Measurements from ENCODE around the gene LAMB4.

Gene LAMB4

GRCh38 chr7:108057951-108058481, 72.1 kb downstream of the LAMB4 start:
- Histone ChIP-seq H3K36me3 (ENCODE audit: control insufficient read depth, insufficient read depth, low read length) (no peaks in the 10 kb centered on the region), H2BK120ac (ENCODE audit: low read depth, low read length) (no peak overlapping the region), H2BK15ac (replicated peaks; ENCODE audit: low read depth) (no peak overlapping the region), H3K4me2 (ENCODE audit: low read length) (no peak overlapping the region), H3K18ac (ENCODE audit: low read length) (no peak overlapping the region), H3K27ac (ENCODE audit: low read depth, low read length) (no peak overlapping the region), H3K23ac (ENCODE audit: low read length) (no peak overlapping the region), H3K9ac (ENCODE audit: low read length) (no peak overlapping the region), H2BK5ac (ENCODE audit: low read length) (no peak overlapping the region), H3K79me1 (ENCODE audit: low read length) (no peaks in the 10 kb centered on the region), H3K27me3 (ENCODE audit: insufficient read depth, low read length, poor library complexity) (no peaks in the 10 kb centered on the region), H4K5ac (ENCODE audit: low read length) (no peak overlapping the region), H3K4ac (ENCODE audit: low read depth, low read length) (no peak overlapping the region), H3K4me1 (ENCODE audit: control insufficient read depth, low read depth, low read length) (no peaks in the 10 kb centered on the region), H3K4me3 (ENCODE audit: low read length) (no peak overlapping the region), H3K79me2 (ENCODE audit: control insufficient read depth, insufficient read depth, low read length) (no peaks in the 10 kb centered on the region), H4K8ac (ENCODE audit: low read depth, low read length) (no peak overlapping the region), H2AK5ac (ENCODE audit: low read length) (no peak overlapping the region), H3K56ac (ENCODE audit: low read length) (no peak overlapping the region)
- DNase-seq = no peak
- no CpG with 5 or more reads among the region's 4 CpGs for WGBS (ENCODE audit: extremely low coverage, insufficient coverage, low lambda C conversion rate)

- Histone ChIP-seq H4K5ac (ENCODE audit: low read length) (no peak overlapping the region), H3K18ac (ENCODE audit: low read length) (no peak overlapping the region), H3K56ac (ENCODE audit: low read length) (no peak overlapping the region), H3K23ac (ENCODE audit: low read length) (no peak overlapping the region), H3K79me1 (ENCODE audit: low read length) (no peaks in the 10 kb centered on the region), H3K79me2 (ENCODE audit: control insufficient read depth, insufficient read depth, low read length) (no peaks in the 10 kb centered on the region), H3K4ac (ENCODE audit: low read depth, low read length) (no peak overlapping the region), H3K4me1 (ENCODE audit: control insufficient read depth, low read depth, low read length) (no peaks in the 10 kb centered on the region), H3K4me3 (ENCODE audit: low read length) (no peak overlapping the region), H3K4me2 (ENCODE audit: low read length) (no peak overlapping the region), H3K36me3 (ENCODE audit: control insufficient read depth, insufficient read depth, low read length) (no peaks in the 10 kb centered on the region), H3K27ac (ENCODE audit: low read depth, low read length) (no peak overlapping the region), H3K9ac (ENCODE audit: low read length) (no peak overlapping the region), H3K27me3 (ENCODE audit: insufficient read depth, low read length, poor library complexity) (no peaks in the 10 kb centered on the region), H2AK5ac (ENCODE audit: low read length) (no peak overlapping the region), H2BK15ac (replicated peaks; ENCODE audit: low read depth) (no peak overlapping the region), H2BK5ac (ENCODE audit: low read length) (no peak overlapping the region), H2BK120ac (ENCODE audit: low read depth, low read length) (no peak overlapping the region), H4K8ac (ENCODE audit: low read depth, low read length) (no peak overlapping the region)
- DNase-seq = no peak
- no CpG with 5 or more reads among the region's 7 CpGs for WGBS (ENCODE audit: extremely low coverage, insufficient coverage, low lambda C conversion rate)
Measured at GRCh38 chr7:108055611-108056021, 74.5 kb downstream of the LAMB4 start.

- Histone ChIP-seq H3K79me1 (ENCODE audit: low read length) (no peaks in the 10 kb centered on the region), H3K4me1 (ENCODE audit: control insufficient read depth, low read depth, low read length) (no peaks in the 10 kb centered on the region), H3K27ac (ENCODE audit: low read depth, low read length) (no peak overlapping the region), H3K23ac (ENCODE audit: low read length) (no peak overlapping the region), H3K79me2 (ENCODE audit: control insufficient read depth, insufficient read depth, low read length) (no peaks in the 10 kb centered on the region), H3K4me3 (ENCODE audit: low read length) (no peak overlapping the region), H2BK120ac (ENCODE audit: low read depth, low read length) (no peak overlapping the region), H3K27me3 (ENCODE audit: insufficient read depth, low read length, poor library complexity) (no peaks in the 10 kb centered on the region), H3K56ac (ENCODE audit: low read length) (no peak overlapping the region), H2BK5ac (ENCODE audit: low read length) (no peak overlapping the region), H3K18ac (ENCODE audit: low read length) (no peak overlapping the region), H2BK15ac (replicated peaks; ENCODE audit: low read depth) (no peak overlapping the region), H3K4ac (ENCODE audit: low read depth, low read length) (no peak overlapping the region), H3K9ac (ENCODE audit: low read length) (no peak overlapping the region), H3K36me3 (ENCODE audit: control insufficient read depth, insufficient read depth, low read length) (no peaks in the 10 kb centered on the region), H2AK5ac (ENCODE audit: low read length) (no peak overlapping the region), H4K5ac (ENCODE audit: low read length) (no peak overlapping the region), H4K8ac (ENCODE audit: low read depth, low read length) (no peak overlapping the region), H3K4me2 (ENCODE audit: low read length) (no peak overlapping the region)
- DNase-seq = no peak
- WGBS (ENCODE audit: extremely low coverage, insufficient coverage, low lambda C conversion rate) = no CpG with 5 or more reads among the region's 1 CpG
Measured at GRCh38 chr7:108054537-108054936, 75.6 kb downstream of the LAMB4 start.

GRCh38 chr7:108053250-108053649, 76.9 kb downstream of the LAMB4 start:
- Histone ChIP-seq H3K4me1 (ENCODE audit: control insufficient read depth, low read depth, low read length) (no peaks in the 10 kb centered on the region), H4K8ac (ENCODE audit: low read depth, low read length) (no peak overlapping the region), H3K36me3 (ENCODE audit: control insufficient read depth, insufficient read depth, low read length) (no peaks in the 10 kb centered on the region), H2BK15ac (replicated peaks; ENCODE audit: low read depth) (no peak overlapping the region), H3K4me2 (ENCODE audit: low read length) (no peak overlapping the region), H3K4me3 (ENCODE audit: low read length) (no peak overlapping the region), H3K56ac (ENCODE audit: low read length) (no peak overlapping the region), H2AK5ac (ENCODE audit: low read length) (no peak overlapping the region), H2BK120ac (ENCODE audit: low read depth, low read length) (no peak overlapping the region), H3K79me1 (ENCODE audit: low read length) (no peaks in the 10 kb centered on the region), H4K5ac (ENCODE audit: low read length) (no peak overlapping the region), H3K79me2 (ENCODE audit: control insufficient read depth, insufficient read depth, low read length) (no peaks in the 10 kb centered on the region), H2BK5ac (ENCODE audit: low read length) (no peak overlapping the region), H3K4ac (ENCODE audit: low read depth, low read length) (no peak overlapping the region), H3K9ac (ENCODE audit: low read length) (no peak overlapping the region), H3K27me3 (ENCODE audit: insufficient read depth, low read length, poor library complexity) (no peaks in the 10 kb centered on the region), H3K23ac (ENCODE audit: low read length) (no peak overlapping the region), H3K27ac (ENCODE audit: low read depth, low read length) (no peak overlapping the region), H3K18ac (ENCODE audit: low read length) (no peak overlapping the region)
- no peak for DNase-seq
- no CpG with 5 or more reads among the region's 4 CpGs for WGBS (ENCODE audit: extremely low coverage, insufficient coverage, low lambda C conversion rate)

- Histone ChIP-seq H3K9ac (ENCODE audit: low read length) (no peak overlapping the region), H3K18ac (ENCODE audit: low read length) (no peak overlapping the region), H3K79me1 (ENCODE audit: low read length) (no peaks in the 10 kb centered on the region), H3K23ac (ENCODE audit: low read length) (no peak overlapping the region), H3K56ac (ENCODE audit: low read length) (no peak overlapping the region), H4K5ac (ENCODE audit: low read length) (no peak overlapping the region), H3K36me3 (ENCODE audit: control insufficient read depth, insufficient read depth, low read length) (no peaks in the 10 kb centered on the region), H3K4me3 (ENCODE audit: low read length) (no peak overlapping the region), H3K4me2 (ENCODE audit: low read length) (no peak overlapping the region), H2BK15ac (replicated peaks; ENCODE audit: low read depth) (no peak overlapping the region), H2BK120ac (ENCODE audit: low read depth, low read length) (no peak overlapping the region), H3K4me1 (ENCODE audit: control insufficient read depth, low read depth, low read length) (no peaks in the 10 kb centered on the region), H3K27ac (ENCODE audit: low read depth, low read length) (no peak overlapping the region), H3K79me2 (ENCODE audit: control insufficient read depth, insufficient read depth, low read length) (no peaks in the 10 kb centered on the region), H4K8ac (ENCODE audit: low read depth, low read length) (no peak overlapping the region), H3K27me3 (ENCODE audit: insufficient read depth, low read length, poor library complexity) (no peaks in the 10 kb centered on the region), H2AK5ac (ENCODE audit: low read length) (no peak overlapping the region), H2BK5ac (ENCODE audit: low read length) (no peak overlapping the region), H3K4ac (ENCODE audit: low read depth, low read length) (no peak overlapping the region)
- no CpG with 5 or more reads among the region's 1 CpG for WGBS (ENCODE audit: extremely low coverage, insufficient coverage, low lambda C conversion rate)
- DNase-seq = no peak
Measured at GRCh38 chr7:108051454-108051853, 78.7 kb downstream of the LAMB4 start.

- Histone ChIP-seq H4K8ac (ENCODE audit: low read depth, low read length) (no peak overlapping the region), H3K27ac (ENCODE audit: low read depth, low read length) (no peak overlapping the region), H3K9ac (ENCODE audit: low read length) (no peak overlapping the region), H3K79me2 (ENCODE audit: control insufficient read depth, insufficient read depth, low read length) (no peaks in the 10 kb centered on the region), H4K5ac (ENCODE audit: low read length) (no peak overlapping the region), H2BK15ac (replicated peaks; ENCODE audit: low read depth) (no peak overlapping the region), H3K4me1 (ENCODE audit: control insufficient read depth, low read depth, low read length) (no peaks in the 10 kb centered on the region), H2BK120ac (ENCODE audit: low read depth, low read length) (no peak overlapping the region), H3K4me2 (ENCODE audit: low read length) (no peak overlapping the region), H2BK5ac (ENCODE audit: low read length) (no peak overlapping the region), H3K4ac (ENCODE audit: low read depth, low read length) (no peak overlapping the region), H3K18ac (ENCODE audit: low read length) (no peak overlapping the region), H3K23ac (ENCODE audit: low read length) (no peak overlapping the region), H3K36me3 (ENCODE audit: control insufficient read depth, insufficient read depth, low read length) (no peaks in the 10 kb centered on the region), H3K79me1 (ENCODE audit: low read length) (no peaks in the 10 kb centered on the region), H3K56ac (ENCODE audit: low read length) (no peak overlapping the region), H2AK5ac (ENCODE audit: low read length) (no peak overlapping the region), H3K27me3 (ENCODE audit: insufficient read depth, low read length, poor library complexity) (no peaks in the 10 kb centered on the region), H3K4me3 (ENCODE audit: low read length) (no peak overlapping the region)
- 80% methylated on average over 1 of the region's 3 CpGs for WGBS (ENCODE audit: extremely low coverage, insufficient coverage, low lambda C conversion rate)
- DNase-seq = no peak
Measured at GRCh38 chr7:108049962-108050361, 80.2 kb downstream of the LAMB4 start.

Data from mesendoderm (in vitro differentiated cells).